CD4-positive, alpha-beta T cell treated with Interleukin-6 at 100 ng/mL for 8 hours (primary cell): ENCODE measurements around the gene PF4V1.

Source experiments
- DNase-seq: peaks from one replicate; pipeline ENCODE4 v3.0.0-alpha.2; 2020; ENCODE audit warnings: mixed read lengths, low spot score

PF4V1 gene

GRCh38 chr4:73853246-73853704 is at the start of gene PF4V1:
Gene PF4V1 (plus strand): TSS chr4:73853296. CDS start chr4:73853363, 67 bp downstream.
- no peak for DNase-seq

GRCh38 chr4:73810191-73810590 is 42.9 kb upstream of the PF4V1 start:
- DNase-seq, result no peak

- DNase-seq, result no peak
Measured at GRCh38 chr4:73811841-73812240, 41.3 kb upstream of the PF4V1 start.

GRCh38 chr4:73814679-73815078 is 38.4 kb upstream of the PF4V1 start:
- no peak for DNase-seq

- no peak for DNase-seq
Measured at GRCh38 chr4:73815145-73815544, 38.0 kb upstream of the PF4V1 start.

- no peak for DNase-seq
Measured at GRCh38 chr4:73816814-73817213, 36.3 kb upstream of the PF4V1 start.

GRCh38 chr4:73817341-73817740 is 35.8 kb upstream of the PF4V1 start:
- no peak for DNase-seq

GRCh38 chr4:73821325-73821724 is 31.8 kb upstream of the PF4V1 start:
- DNase-seq, result no peak

- no peak for DNase-seq
Measured at GRCh38 chr4:73822389-73822788, 30.7 kb upstream of the PF4V1 start.

GRCh38 chr4:73822812-73823504 is 30.1 kb upstream of the PF4V1 start:
- no peak for DNase-seq

GRCh38 chr4:73823760-73824159 is 29.3 kb upstream of the PF4V1 start:
- no peak for DNase-seq

- DNase-seq, result no peak
Measured at GRCh38 chr4:73828956-73829355, 24.1 kb upstream of the PF4V1 start.

- no peak for DNase-seq
Measured at GRCh38 chr4:73831569-73831968, 21.5 kb upstream of the PF4V1 start.

- DNase-seq, result no peak
Measured at GRCh38 chr4:73832651-73833237, 20.4 kb upstream of the PF4V1 start.

- DNase-seq, result no peak
Measured at GRCh38 chr4:73836373-73837279, 16.5 kb upstream of the PF4V1 start, which contains the start of gene CXCL6. Gene CXCL6 (plus strand): TSS chr4:73836678. CDS start chr4:73836751, 73 bp downstream.

GRCh38 chr4:73839071-73839470 is 14.0 kb upstream of the PF4V1 start:
- no peak for DNase-seq

- DNase-seq, result no peak
Measured at GRCh38 chr4:73839715-73840114, 13.4 kb upstream of the PF4V1 start.

GRCh38 chr4:73841243-73841925 is 11.7 kb upstream of the PF4V1 start:
- DNase-seq, result no peak

GRCh38 chr4:73842696-73843095 is 10.4 kb upstream of the PF4V1 start:
- no peak for DNase-seq

GRCh38 chr4:73843369-73843768 is 9.7 kb upstream of the PF4V1 start:
- DNase-seq, result no peak

- DNase-seq, result no peak
Measured at GRCh38 chr4:73844345-73844744, 8.8 kb upstream of the PF4V1 start.

GRCh38 chr4:73844806-73845205 is 8.3 kb upstream of the PF4V1 start:
- DNase-seq, result no peak
